Transverse colon (tissue), 4 donors: ENCODE measurements around the gene NACAD. TPM values are rescaled to one million over a fixed set of nuclear protein-coding genes. Genes with fewer than 3 reads are reported as not detected.

Experiments
- DNase-seq: peaks from one replicate; pipeline ENCODE4 v3.0.0-alpha.2; 2019
- H3K27ac ChIP-seq, 4 donors: fragments of 200-600 bp; sonication (generic); 2 replicates each; pipeline ENCODE4 v1.5.1; 2016 to 2018; ENCODE audit warnings: inconsistent platforms in 4 of 4
- H3K27me3 ChIP-seq: fragments of 200-600 bp; sonication (generic); 2 replicates; pipeline ENCODE4 v1.5.1; 2017; ENCODE audit warnings: inconsistent platforms
- H3K36me3 ChIP-seq, 4 donors: fragments of 200-600 bp; sonication (generic); 2 replicates each; pipeline ENCODE4 v1.5.1; 2017 to 2019; ENCODE audit warnings: inconsistent platforms in 4 of 4
- H3K4me1 ChIP-seq, 4 donors: fragments of 200-600 bp; sonication (generic); 2 replicates each; pipeline ENCODE4 v1.5.1; 2017 to 2020; ENCODE audit warnings: inconsistent platforms in 4 of 4
- H3K4me3 ChIP-seq, 4 donors: fragments of 200-600 bp; sonication (generic); 1 replicate in 1 of 4; 2 replicates in 3 of 4; pipeline versions ENCODE4 v1.5.1 to v1.6.1; 2017 to 2019; ENCODE audit warnings: inconsistent platforms in 4 of 4
- H3K9me3 ChIP-seq, 2 donors: fragments of 200-600 bp; sonication (generic); 2 replicates each; pipeline ENCODE4 v1.5.1; 2017 to 2019; ENCODE audit warnings: inconsistent platforms in 2 of 2
- CTCF ChIP-seq, 5 experiments: fragments of 200-600 bp in 3 of 5; fragments of 450-650 bp in 2 of 5; sonication (generic) in 3 of 5; IDR thresholded peaks; 1 replicate in 2 of 5; 2 replicates in 3 of 5; pipeline ENCODE4 v1.5.1; 2016 to 2017; ENCODE audit warnings: antibody characterized with exemption in 5 of 5, inconsistent platforms in 3 of 5, mild to moderate bottlenecking in 2 of 5, moderate library complexity in 1 of 5
- EP300 ChIP-seq: sonication (generic); formaldehyde crosslinking; IDR thresholded peaks from one replicate; pipeline ENCODE4 v1.6.1; 2017; ENCODE audit warnings: antibody characterized with exemption, low read depth
- POLR2A ChIP-seq: fragments of 450-650 bp; IDR thresholded peaks from one replicate; pipeline ENCODE4 v1.6.1; 2016; ENCODE audit warnings: antibody characterized with exemption, mild to moderate bottlenecking, moderate library complexity
- POLR2AphosphoS5 ChIP-seq, 3 donors: sonication (generic); formaldehyde crosslinking; IDR thresholded peaks; one replicate each; pipeline ENCODE4 v1.6.1; 2016; ENCODE audit warnings: antibody characterized with exemption in 3 of 3
- WGBS, 2 donors: methylation state at CpG; one replicate each; pipeline ENCODE4 v1.1.5; 2018; ENCODE audit warnings: low coverage in 1 of 2; 5-methylcytosine and 5-hydroxymethylcytosine counted together
- in situ Hi-C, 4 donors: fragments of 200-750 bp; cut with MboI; loops; one replicate each; pipeline versions ENCODE4 v1.15.0 to v1.15.1; 2017; ENCODE audit warnings: low sequenced_read_pairs in 3 of 4, low pct_ligation_motif_present in 1 of 4, low pct_unique_long_range_greater_than_20kb in 1 of 4
- intact Hi-C: fragments of 100-400 bp; cut with DNase I; formaldehyde crosslinking; loops from one replicate; pipeline ENCODE4 v1.15.1; 2023; ENCODE audit warnings: low total_unique reads
- total RNA-seq, 4 donors: library from RNA; depleted of rRNA; stranded (reverse); fragments of >200 nt; gene quantifications; one replicate each; pipeline ENCODE4 v1.1.0, GENCODE V29; 2016

NACAD gene
- total RNA-seq, 4 donors from 2014 or later = 1.1 to 5.2 (median 2.0) TPM

- Histone ChIP-seq H3K27ac (no peak overlapping the region), H3K9me3 (no peaks in the 10 kb centered on the region), H3K4me3 (no peak overlapping the region), H3K36me3 (no peaks in the 10 kb centered on the region), H3K4me1 (peaks cover 0 to 12% (median 3%) of the 10 kb centered on the region in 4 donors), H3K27me3 (peaks cover 19% of the 10 kb centered on the region)
- TF ChIP-seq POLR2A (no peak), EP300 (no peak), POLR2AphosphoS5 (IDR thresholded peaks at IDR 0.05) (no peak), CTCF (IDR thresholded peaks at IDR 0.05) (no peak)
- 79% methylated on average over 13 of the region's 15 CpGs; no CpG with 5 or more reads in 1 of the 2 donors for whole genome bisulfite sequencing, 2 donors
- in situ Hi-C loops (no loop called here), intact Hi-C loops (no loop called here)
- no peak for DNase-seq
Observed at GRCh38 chr7:45086331-45087065, 2.3 kb downstream of the NACAD start.

- TF ChIP-seq EP300 (no peak), POLR2AphosphoS5 (IDR thresholded peaks at IDR 0.05) (no peak), CTCF (IDR thresholded peaks at IDR 0.05) (no peak), POLR2A (no peak)
- Histone ChIP-seq H3K4me3 (no peak overlapping the region), H3K36me3 (no peaks in the 10 kb centered on the region), H3K4me1 (peaks cover 0 to 12% (median 3%) of the 10 kb centered on the region in 4 donors), H3K9me3 (no peaks in the 10 kb centered on the region), H3K27ac (no peak overlapping the region), H3K27me3 (peaks cover 19% of the 10 kb centered on the region)
- no peak for DNase-seq
- in situ Hi-C loops (no loop called here), intact Hi-C loops (no loop called here)
- WGBS, 2 donors = 84 to 92% methylated on average over 4 to 17 of the region's 23 CpGs
Observed at GRCh38 chr7:45085619-45086200, 3.1 kb downstream of the NACAD start.

GRCh38 chr7:45084901-45085618, 3.7 kb downstream of the NACAD start:
- peaks cover 18% of the 10 kb centered on the region for H3K27me3 ChIP-seq
- H3K9me3 ChIP-seq = no peaks in the 10 kb centered on the region
- no peak overlapping the region for H3K27ac ChIP-seq
- TF ChIP-seq POLR2AphosphoS5 (IDR thresholded peaks at IDR 0.05) = no peak
- TF ChIP-seq POLR2A = no peak
- TF ChIP-seq CTCF (IDR thresholded peaks at IDR 0.05) = no peak
- no peak for DNase-seq
- in situ Hi-C loops = no loop called here
- no peak overlapping the region for H3K4me3 ChIP-seq
- H3K4me1 ChIP-seq = peaks cover 0 to 12% (median 3%) of the 10 kb centered on the region in 4 donors
- H3K36me3 ChIP-seq = no peaks in the 10 kb centered on the region
- intact Hi-C loops = no loop called here
- WGBS, 2 donors = 73% methylated on average over 22 of the region's 24 CpGs; no CpG with 5 or more reads in 1 of the 2 donors

GRCh38 chr7:45084336-45084735, 4.4 kb downstream of the NACAD start:
- H3K27me3 ChIP-seq = peaks cover 11% of the 10 kb centered on the region
- intact Hi-C loops (no loop called here), in situ Hi-C loops (no loop called here)
- no peak overlapping the region for H3K4me3 ChIP-seq
- DNase-seq = no peak
- TF ChIP-seq POLR2AphosphoS5 (IDR thresholded peaks at IDR 0.05) = no peak
- TF ChIP-seq CTCF (IDR thresholded peaks at IDR 0.05) = no peak
- TF ChIP-seq EP300 = no peak
- TF ChIP-seq POLR2A = no peak
- peaks cover 0 to 12% (median 3%) of the 10 kb centered on the region in 4 donors for H3K4me1 ChIP-seq
- no peak overlapping the region for H3K27ac ChIP-seq
- WGBS, 2 donors = 72% methylated on average over 5 of the region's 5 CpGs; no CpG with 5 or more reads in 1 of the 2 donors
- no peaks in the 10 kb centered on the region for H3K36me3 ChIP-seq
- no peaks in the 10 kb centered on the region for H3K9me3 ChIP-seq
